Neuron (in vitro differentiated cells): Measurements from ENCODE around the gene ULK1.
"Not testable (repeated sequence)": the region's sequence is repeated elsewhere in the genome, so short reads cannot be mapped to it uniquely, and the experiment has no call there.

Experiments
- H2AFZ ChIP-seq: one replicate; pipeline ENCODE4 v1.6.1; 2013; ENCODE audit warnings: low read depth, mild to moderate bottlenecking, inconsistent platforms, low read length, moderate library complexity
- H3K27me3 ChIP-seq: one replicate; pipeline ENCODE4 v1.6.1; 2013; ENCODE audit warnings: low read length; ENCODE audit not compliant: insufficient read depth
- H3K36me3 ChIP-seq: one replicate; pipeline ENCODE4 v1.6.1; 2013; ENCODE audit warnings: low read length; ENCODE audit not compliant: insufficient read depth
- H3K4me1 ChIP-seq: one replicate; pipeline ENCODE4 v1.6.1; 2013; ENCODE audit warnings: low read length; ENCODE audit not compliant: insufficient read depth
- H3K4me3 ChIP-seq: 2 replicates; pipeline ENCODE4 v1.5.1; 2013; ENCODE audit warnings: mild to moderate bottlenecking, low read length, moderate library complexity
- H3K9me3 ChIP-seq: one replicate; pipeline ENCODE4 v1.6.1; 2013; ENCODE audit warnings: low read length

The ULK1 gene

GRCh38 chr12:131891722-131892121, 2.7 kb upstream of the ULK1 start:
- H3K9me3 ChIP-seq, H2AFZ ChIP-seq, H3K4me3 ChIP-seq, H3K27me3 ChIP-seq, H3K36me3 ChIP-seq: not testable (repeated sequence)
- H3K4me1 ChIP-seq, result peaks cover 25% of the 10 kb centered on the region

- Histone ChIP-seq H3K4me3 (no peak overlapping the region), H3K36me3 (peaks cover 12% of the 10 kb centered on the region), H2AFZ (no peak overlapping the region), H3K27me3 (peaks cover 4% of the 10 kb centered on the region), H3K4me1 (peaks cover 25% of the 10 kb centered on the region), H3K9me3 (no peaks in the 10 kb centered on the region)
Measured at GRCh38 chr12:131892711-131893604, 1.5 kb upstream of the ULK1 start.

DNA sequence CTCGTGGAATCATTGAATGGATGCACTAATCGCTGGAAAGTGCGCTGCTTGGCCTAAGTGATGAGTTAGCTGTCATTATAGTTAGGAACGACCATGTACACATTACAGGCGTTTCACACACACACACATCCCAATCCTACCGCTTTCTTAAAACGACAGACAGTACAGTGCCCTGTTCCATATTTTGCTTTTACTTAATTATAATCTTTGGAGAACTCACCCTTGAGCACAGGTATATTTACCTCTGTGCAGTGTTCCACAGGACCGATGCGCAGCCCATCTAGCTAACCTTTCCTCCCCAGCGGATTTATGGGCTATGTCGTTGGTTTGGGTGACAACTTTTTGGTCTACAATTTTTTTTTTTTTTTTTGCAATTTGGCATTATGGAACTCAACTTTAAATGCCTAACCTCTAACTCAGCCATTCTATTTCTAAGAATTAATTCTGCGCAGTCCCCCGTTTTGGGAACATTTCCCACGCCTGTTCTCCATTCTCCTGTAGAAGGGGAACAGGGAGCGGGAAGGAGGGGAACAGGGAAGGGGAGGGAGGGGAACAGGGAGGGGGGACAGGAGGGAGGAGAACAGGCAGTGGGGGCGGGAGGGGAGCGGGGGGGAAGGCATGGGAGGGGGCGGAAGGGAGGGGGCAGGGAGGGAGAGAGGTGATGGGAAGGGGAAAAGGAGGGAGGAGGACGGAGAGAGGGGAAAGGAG, 663 bp upstream of the ULK1 start:
- Histone ChIP-seq H2AFZ (no peak overlapping the region), H3K36me3 (peaks cover 18% of the 10 kb centered on the region), H3K9me3 (no peaks in the 10 kb centered on the region), H3K27me3 (peaks cover 1% of the 10 kb centered on the region), H3K4me3 (no peak overlapping the region), H3K4me1 (peaks cover 25% of the 10 kb centered on the region)

GRCh38 chr12:131894981-131895639, 688 bp downstream of the ULK1 start:
- peak overlapping the region; percentile 72 for H3K4me3 ChIP-seq
- no peaks in the 10 kb centered on the region for H3K9me3 ChIP-seq
- peaks cover 18% of the 10 kb centered on the region for H3K36me3 ChIP-seq
- no peak overlapping the region for H2AFZ ChIP-seq
- no peaks in the 10 kb centered on the region for H3K27me3 ChIP-seq
- peaks cover 25% of the 10 kb centered on the region for H3K4me1 ChIP-seq

GRCh38 chr12:131895640-131896079, 1.2 kb downstream of the ULK1 start:
- H2AFZ ChIP-seq, result no peak overlapping the region
- peaks cover 25% of the 10 kb centered on the region for H3K4me1 ChIP-seq
- H3K9me3 ChIP-seq, result no peaks in the 10 kb centered on the region
- no peaks in the 10 kb centered on the region for H3K27me3 ChIP-seq
- H3K36me3 ChIP-seq, result peaks cover 18% of the 10 kb centered on the region
- H3K4me3 ChIP-seq, result peak overlapping the region; percentile 72

DNA sequence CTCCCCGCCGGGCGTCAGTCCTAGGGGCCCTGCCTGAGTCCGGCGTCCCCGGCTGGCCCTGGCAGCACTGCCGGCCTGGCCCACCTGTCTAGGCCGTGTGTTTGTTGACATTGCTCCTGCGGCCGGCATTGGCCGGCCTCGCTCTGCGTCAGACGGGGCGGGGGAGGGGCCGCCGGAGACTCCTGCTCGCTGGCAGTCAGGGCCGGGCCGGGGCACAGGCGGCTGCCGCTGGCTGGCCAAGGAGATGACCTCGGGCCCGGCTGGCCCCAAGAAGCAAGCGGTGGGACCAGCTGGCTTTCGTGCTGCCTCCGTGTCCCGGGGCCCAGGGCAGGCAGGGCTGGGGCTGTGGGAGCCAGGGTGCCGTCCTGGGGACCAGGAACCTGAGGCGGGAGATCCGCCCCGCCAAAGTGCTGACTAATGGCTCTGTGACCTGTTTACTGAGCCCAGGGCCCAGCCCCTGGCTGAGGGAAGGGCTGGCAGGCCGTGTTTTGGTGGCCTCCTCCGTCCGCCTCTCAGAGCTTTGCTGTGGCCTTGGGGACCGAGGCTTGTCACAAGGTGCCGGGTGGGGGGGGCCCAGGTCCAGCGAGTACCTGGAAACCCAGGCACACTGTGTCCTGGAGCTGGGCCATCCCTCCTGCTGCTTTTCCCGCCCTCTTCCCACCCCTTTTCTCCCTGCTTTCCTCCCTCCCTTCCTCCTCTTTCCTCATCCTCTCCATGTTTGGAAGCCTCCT, 1.8 kb downstream of the ULK1 start:
- Histone ChIP-seq H3K9me3 (no peaks in the 10 kb centered on the region), H2AFZ (no peak overlapping the region), H3K27me3 (no peaks in the 10 kb centered on the region), H3K4me1 (peaks cover 25% of the 10 kb centered on the region), H3K4me3 (peak overlapping the region; percentile 72), H3K36me3 (peaks cover 18% of the 10 kb centered on the region)

DNA sequence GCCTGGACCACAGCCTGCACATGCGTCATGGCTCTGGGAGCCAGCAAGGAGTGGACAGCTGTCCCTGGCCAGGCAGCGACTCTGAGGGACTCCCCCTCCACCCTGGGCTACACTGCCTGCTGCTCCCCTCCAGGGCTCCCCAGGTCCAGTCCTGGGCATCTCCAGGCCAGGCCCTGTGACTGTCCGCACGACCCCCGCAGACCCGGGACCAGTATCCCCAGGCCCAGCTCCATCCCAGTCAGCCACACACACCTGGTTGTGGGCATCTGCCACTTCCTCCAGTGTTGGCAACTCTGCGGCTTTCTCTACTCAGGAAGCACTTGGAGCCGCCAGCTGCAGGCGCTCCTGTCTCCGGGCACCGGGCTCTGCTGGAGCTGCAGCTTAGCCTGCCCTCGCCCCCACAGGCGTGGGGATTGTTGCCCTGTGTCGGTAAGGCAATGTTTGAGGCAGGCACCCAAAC, 2.4 kb downstream of the ULK1 start:
- Histone ChIP-seq H3K36me3 (peaks cover 18% of the 10 kb centered on the region), H3K27me3 (no peaks in the 10 kb centered on the region), H2AFZ (no peak overlapping the region), H3K9me3 (no peaks in the 10 kb centered on the region), H3K4me1 (peaks cover 25% of the 10 kb centered on the region), H3K4me3 (peak overlapping the region; percentile 72)

- H3K4me1 ChIP-seq, result peaks cover 25% of the 10 kb centered on the region
- H2AFZ ChIP-seq, result no peak overlapping the region
- peaks cover 18% of the 10 kb centered on the region for H3K36me3 ChIP-seq
- no peak overlapping the region for H3K4me3 ChIP-seq
- H3K9me3 ChIP-seq, result no peaks in the 10 kb centered on the region
- H3K27me3 ChIP-seq, result no peaks in the 10 kb centered on the region
Measured at GRCh38 chr12:131897276-131897675, 2.9 kb downstream of the ULK1 start.

GRCh38 chr12:131897875-131898274, 3.5 kb downstream of the ULK1 start:
- Histone ChIP-seq H3K4me1 (peaks cover 24% of the 10 kb centered on the region), H3K4me3 (no peak overlapping the region), H2AFZ (no peak overlapping the region), H3K9me3 (no peaks in the 10 kb centered on the region), H3K27me3 (no peaks in the 10 kb centered on the region), H3K36me3 (peaks cover 18% of the 10 kb centered on the region)

DNA sequence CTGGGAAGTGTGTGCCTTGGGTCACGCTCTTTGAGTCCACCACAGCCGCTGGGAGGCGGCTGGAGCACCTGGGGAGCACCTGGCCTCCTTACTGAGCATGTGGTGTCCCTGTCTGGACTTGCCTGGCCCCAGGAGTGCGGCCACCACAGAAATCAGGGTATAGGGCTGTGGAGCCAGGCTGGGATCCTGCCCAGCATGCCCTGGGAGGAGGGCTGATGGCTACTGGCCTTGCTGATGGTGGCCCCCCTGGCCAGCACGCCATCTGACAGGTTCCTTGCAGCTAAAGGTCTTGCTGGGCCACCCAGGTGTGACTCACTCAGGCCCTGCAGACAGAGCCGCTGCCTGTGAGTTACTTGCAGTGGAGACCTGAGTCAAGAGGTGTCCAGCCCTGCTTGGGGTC, 6.0 kb downstream of the ULK1 start:
- Histone ChIP-seq H3K4me1 (peaks cover 12% of the 10 kb centered on the region), H3K4me3 (no peak overlapping the region), H3K9me3 (no peaks in the 10 kb centered on the region), H2AFZ (no peak overlapping the region), H3K36me3 (peaks cover 22% of the 10 kb centered on the region), H3K27me3 (no peaks in the 10 kb centered on the region)

- peaks cover under 1% of the 10 kb centered on the region for H3K4me1 ChIP-seq
- no peak overlapping the region for H2AFZ ChIP-seq
- H3K36me3 ChIP-seq, result peaks cover 25% of the 10 kb centered on the region
- H3K9me3 ChIP-seq, result no peaks in the 10 kb centered on the region
- no peaks in the 10 kb centered on the region for H3K27me3 ChIP-seq
- H3K4me3 ChIP-seq, result no peak overlapping the region
Measured at GRCh38 chr12:131901431-131902331, 7.3 kb downstream of the ULK1 start.
